Activated CD8-positive, alpha-beta T cell treated with anti-CD3 and anti-CD28 coated beads for 36 hours (primary cell): ENCODE results near the gene NUP93. TPM values are rescaled to one million over a fixed set of nuclear protein-coding genes. Genes with fewer than 3 reads are reported as not detected.
"Not testable (repeated sequence)": the region's sequence is repeated elsewhere in the genome, so short reads cannot be mapped to it uniquely, and the experiment has no call there.

Experiments
- ATAC-seq: fragments of 200-7000 bp; cut with Tn5 transposase; one replicate; pipeline ENCODE4 v1.10.0; 2021; ENCODE audit warnings: mild to moderate bottlenecking, moderate library complexity
- CTCF ChIA-PET: fragments of 350-600 bp; sonication (Branson Sonifier 250); formaldehyde crosslinking; loops from one replicate; lab custom pipeline; 2021; ENCODE audit warnings: antibody characterized with exemption; lab: Charles Lee
- POLR2A ChIA-PET: fragments of 350-600 bp; sonication (Branson Sonifier 250); formaldehyde crosslinking; loops from one replicate; lab custom pipeline; 2021; ENCODE audit warnings: antibody characterized with exemption; lab: Charles Lee
- DNase-seq: peaks from one replicate; pipeline ENCODE4 v3.0.0-alpha.2; 2020
- H3K27ac Mint-ChIP-seq: one replicate; pipeline ENCODE4 v1.8.0; 2021; ENCODE audit warnings: mild to moderate bottlenecking, mixed read lengths
- H3K27me3 Mint-ChIP-seq: one replicate; pipeline ENCODE4 v1.8.0; 2021; ENCODE audit warnings: mixed read lengths
- H3K36me3 Mint-ChIP-seq: one replicate; pipeline ENCODE4 v1.8.0; 2021; ENCODE audit warnings: low read depth, mixed read lengths
- H3K4me1 Mint-ChIP-seq: one replicate; pipeline ENCODE4 v1.8.0; 2021; ENCODE audit warnings: low read depth, mixed read lengths
- H3K4me3 Mint-ChIP-seq: one replicate; pipeline ENCODE4 v1.8.0; 2021; ENCODE audit warnings: mild to moderate bottlenecking, moderate library complexity, mixed read lengths
- H3K9me3 Mint-ChIP-seq: one replicate; pipeline ENCODE4 v1.8.0; 2021; ENCODE audit warnings: mixed read lengths
- intact Hi-C: fragments of 100-400 bp; cut with micrococcal nuclease; formaldehyde crosslinking; loops from one replicate; pipeline ENCODE4 v1.10.0; 2022
- total RNA-seq, 2 experiments: library from RNA; stranded (reverse); gene quantifications; one replicate each; pipeline ENCODE4 v1.2.3, GENCODE V29; 2021
- TF ChIP-seq, protein P1 (sequence below): fragments of 200-600 bp; IDR thresholded peaks from one replicate; pipeline ENCODE4 v1.8.0; 2022; ENCODE audit warnings: antibody characterized with exemption, mild to moderate bottlenecking

NUP93 gene
- total RNA-seq, 2 experiments from 2014 or later, result 171 to 191 TPM

DNA sequence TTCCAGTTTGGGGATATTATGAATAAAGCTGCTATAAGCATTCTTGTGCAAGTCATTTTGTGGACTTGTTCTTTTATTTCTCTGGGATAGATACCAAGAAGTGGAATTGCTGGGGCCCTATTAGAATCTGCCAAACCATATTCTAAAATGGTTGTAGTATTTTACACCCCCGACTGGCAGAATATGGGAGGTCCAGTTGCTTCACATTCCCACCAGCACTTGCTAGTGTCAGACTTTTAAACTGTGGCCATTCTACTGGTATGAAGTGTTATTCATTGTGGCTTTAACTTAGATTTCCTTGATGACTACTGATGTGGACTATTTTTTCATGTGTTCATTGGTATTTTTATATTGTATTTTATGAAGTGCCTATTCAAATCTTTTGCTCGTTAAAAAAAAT, 18.1 kb upstream of the NUP93 start:
- ATAC-seq (no peak), DNase-seq (no peak)
- ChIA-PET POLR2A (interaction anchor here (1.1 kb wide), 1 partner anchor 17 kb away, joined by 3 read pairs; no protein-coding TSS in a partner anchor), CTCF (interaction anchor here (2.2 kb wide), 1 partner anchor 10 kb away, joined by 10 read pairs; no protein-coding TSS in a partner anchor)
- Mint-ChIP-seq H3K4me3 (no peak overlapping the region), H3K4me1 (peaks cover 45% of the 10 kb centered on the region), H3K9me3 (no peaks in the 10 kb centered on the region), H3K36me3 (no peaks in the 10 kb centered on the region), H3K27me3 (no peaks in the 10 kb centered on the region), H3K27ac (no peak overlapping the region)
- intact Hi-C loops, result no loop called here
- TF ChIP-seq, protein P1, sequence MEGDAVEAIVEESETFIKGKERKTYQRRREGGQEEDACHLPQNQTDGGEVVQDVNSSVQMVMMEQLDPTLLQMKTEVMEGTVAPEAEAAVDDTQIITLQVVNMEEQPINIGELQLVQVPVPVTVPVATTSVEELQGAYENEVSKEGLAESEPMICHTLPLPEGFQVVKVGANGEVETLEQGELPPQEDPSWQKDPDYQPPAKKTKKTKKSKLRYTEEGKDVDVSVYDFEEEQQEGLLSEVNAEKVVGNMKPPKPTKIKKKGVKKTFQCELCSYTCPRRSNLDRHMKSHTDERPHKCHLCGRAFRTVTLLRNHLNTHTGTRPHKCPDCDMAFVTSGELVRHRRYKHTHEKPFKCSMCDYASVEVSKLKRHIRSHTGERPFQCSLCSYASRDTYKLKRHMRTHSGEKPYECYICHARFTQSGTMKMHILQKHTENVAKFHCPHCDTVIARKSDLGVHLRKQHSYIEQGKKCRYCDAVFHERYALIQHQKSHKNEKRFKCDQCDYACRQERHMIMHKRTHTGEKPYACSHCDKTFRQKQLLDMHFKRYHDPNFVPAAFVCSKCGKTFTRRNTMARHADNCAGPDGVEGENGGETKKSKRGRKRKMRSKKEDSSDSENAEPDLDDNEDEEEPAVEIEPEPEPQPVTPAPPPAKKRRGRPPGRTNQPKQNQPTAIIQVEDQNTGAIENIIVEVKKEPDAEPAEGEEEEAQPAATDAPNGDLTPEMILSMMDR, result no peak

DNA sequence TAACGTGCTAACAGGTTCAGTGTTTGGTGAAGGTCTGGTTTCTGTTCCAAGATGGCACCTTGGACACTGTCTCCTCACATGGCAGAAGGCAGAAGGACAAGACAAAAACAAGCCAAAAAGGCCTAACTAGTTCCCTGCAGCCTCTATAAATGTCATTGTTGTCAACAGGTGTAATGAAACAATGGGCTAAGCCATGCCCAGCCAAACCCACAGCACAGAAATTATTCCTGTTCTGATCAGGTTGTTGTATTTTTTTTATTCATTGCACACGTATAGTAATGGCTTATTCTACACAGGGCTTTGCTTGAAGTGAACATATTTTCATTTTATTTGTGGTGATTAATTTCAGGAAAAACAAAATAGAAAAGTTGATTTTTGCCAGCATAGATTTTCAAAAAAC, 16.1 kb upstream of the NUP93 start:
- CTCF ChIA-PET, result interaction anchor here (0.9 to 1.4 kb wide), 2 partner anchors 11 to 136 kb away, joined by 4 to 5 read pairs; no protein-coding TSS in a partner anchor

DNA sequence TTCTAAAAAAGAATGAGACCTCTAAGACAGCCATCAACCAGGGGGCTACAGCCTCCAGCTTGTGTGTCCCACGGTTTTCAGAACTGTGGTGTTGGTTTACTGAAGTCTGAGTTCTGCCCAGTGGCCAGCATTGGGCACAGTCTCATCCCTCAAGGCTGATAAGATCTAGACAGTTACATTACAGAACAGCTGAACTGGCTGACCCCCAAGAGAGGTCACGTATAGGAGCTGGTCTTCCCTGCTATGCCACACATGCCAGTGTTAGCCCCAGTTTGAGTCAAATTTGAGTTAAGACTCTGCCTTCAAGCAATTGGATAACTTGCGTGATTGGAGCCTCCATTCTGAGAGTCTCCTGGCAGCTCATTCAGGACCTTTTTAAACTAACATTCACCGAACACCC, 14.8 kb upstream of the NUP93 start:
- H3K4me3 Mint-ChIP-seq, result no peak overlapping the region
- ATAC-seq (no peak), DNase-seq (no peak)
- no peaks in the 10 kb centered on the region for H3K36me3 Mint-ChIP-seq
- CTCF ChIA-PET, result no interaction called here
- no peak overlapping the region for H3K27ac Mint-ChIP-seq
- H3K4me1 Mint-ChIP-seq, result peaks cover 20% of the 10 kb centered on the region
- no peaks in the 10 kb centered on the region for H3K27me3 Mint-ChIP-seq
- TF ChIP-seq, protein P1, result no peak
- POLR2A ChIA-PET, result interaction anchor here (1.2 kb wide), 1 partner anchor 9 kb away, joined by 3 read pairs; no protein-coding TSS in a partner anchor
- no peaks in the 10 kb centered on the region for H3K9me3 Mint-ChIP-seq
- intact Hi-C loops, result no loop called here

More for the DNA sequence above, 16.1 kb upstream of the NUP93 start:
- POLR2A ChIA-PET, result no interaction called here
- intact Hi-C loops, result no loop called here
- Mint-ChIP-seq H3K9me3 (no peaks in the 10 kb centered on the region), H3K4me1 (peaks cover 33% of the 10 kb centered on the region), H3K4me3 (no peak overlapping the region), H3K27ac (no peak overlapping the region), H3K27me3 (no peaks in the 10 kb centered on the region), H3K36me3 (no peaks in the 10 kb centered on the region)
- TF ChIP-seq, protein P1, result no peak
- no peak for ATAC-seq
- no peak for DNase-seq

DNA sequence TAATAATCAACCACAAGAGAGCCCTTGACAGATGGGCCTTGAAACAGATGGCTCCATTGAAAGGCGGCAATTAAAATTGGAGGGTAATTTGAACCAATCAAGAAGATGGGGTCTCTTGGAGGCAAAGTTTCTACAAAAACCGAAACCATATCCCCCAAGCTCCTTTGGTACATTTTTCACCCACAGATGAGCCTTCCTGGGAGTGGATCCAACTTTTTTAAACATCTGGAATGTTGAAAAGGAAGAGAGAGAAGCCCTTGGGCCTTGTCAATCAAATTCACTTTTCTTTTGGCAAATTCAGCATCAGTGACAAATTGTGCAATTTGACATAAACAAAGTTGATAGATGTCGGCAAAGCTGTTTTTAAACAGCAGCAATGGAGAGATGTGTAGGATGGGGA, 13.2 kb upstream of the NUP93 start:
- no peak for ATAC-seq
- no peak overlapping the region for H3K4me3 Mint-ChIP-seq

DNA sequence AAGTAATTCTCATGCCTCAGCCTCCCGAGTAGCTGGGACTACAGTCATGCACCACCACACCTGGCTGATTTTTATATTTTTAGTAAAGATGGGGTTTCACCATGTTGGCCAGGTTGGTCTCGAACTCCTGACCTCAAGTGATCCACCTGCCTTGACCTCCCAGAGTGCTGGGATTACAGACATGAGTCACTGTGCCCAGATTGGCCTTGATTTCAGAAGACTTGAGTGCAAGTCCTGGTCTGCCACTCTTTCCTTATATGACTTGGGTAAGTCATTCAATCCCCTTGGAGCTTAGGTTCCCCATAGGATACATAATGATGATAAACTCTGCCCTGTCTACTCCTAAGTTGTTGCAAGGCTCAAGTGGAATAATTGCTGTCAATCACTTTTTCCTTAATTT, 12.4 kb upstream of the NUP93 start:
- ChIA-PET POLR2A (interaction anchor here (0.6 to 1.4 kb wide), 4 partner anchors 8 to 131 kb away, joined by 3 to 4 read pairs (median 4); no protein-coding TSS in a partner anchor), CTCF (interaction anchor here (0.7 to 1.9 kb wide), 7 partner anchors 9 to 141 kb away, joined by 3 to 11 read pairs (median 3); no protein-coding TSS in a partner anchor)
- H3K9me3 Mint-ChIP-seq, DNase-seq, H3K4me3 Mint-ChIP-seq, H3K4me1 Mint-ChIP-seq, intact Hi-C loops, ATAC-seq, H3K27me3 Mint-ChIP-seq, H3K36me3 Mint-ChIP-seq, H3K27ac Mint-ChIP-seq: not testable (repeated sequence)

More for the DNA sequence above, 13.2 kb upstream of the NUP93 start:
- Mint-ChIP-seq H3K9me3 (no peaks in the 10 kb centered on the region), H3K27me3 (no peaks in the 10 kb centered on the region), H3K36me3 (no peaks in the 10 kb centered on the region), H3K27ac (no peak overlapping the region), H3K4me1 (peaks cover 7% of the 10 kb centered on the region)
- ChIA-PET POLR2A (interaction anchor here (1.0 to 1.6 kb wide), 3 partner anchors 8 to 17 kb away, joined by 4 to 6 read pairs (median 4); no protein-coding TSS in a partner anchor), CTCF (interaction anchor here (0.7 to 1.9 kb wide), 7 partner anchors 8 to 140 kb away, joined by 3 to 11 read pairs (median 3); no protein-coding TSS in a partner anchor)
- intact Hi-C loops, result no loop called here
- TF ChIP-seq, protein P1, result no peak
- DNase-seq, result no peak
